Liver (tissue), 9 donors: ENCODE results near the gene MAP3K4. TPM values are rescaled to one million over a fixed set of nuclear protein-coding genes. Genes with fewer than 3 reads are reported as not detected.

Source experiments
- DNase-seq: peaks from one replicate; pipeline ENCODE4 v3.0.0-alpha.2; 2017; ENCODE audit warnings: low spot score
- H3K27ac ChIP-seq, 2 donors: one replicate each; pipeline ENCODE4 v1.7.0; 2013; ENCODE audit warnings: inconsistent platforms in 2 of 2, low read length in 2 of 2, control low read depth in 1 of 2, low read depth in 1 of 2, mild to moderate bottlenecking in 1 of 2
- H3K27me3 ChIP-seq, 4 donors: one replicate each; pipeline versions ENCODE4 v1.6.1 to v1.7.0; 2013; ENCODE audit warnings: low read length in 3 of 4, inconsistent platforms in 1 of 4, mild to moderate bottlenecking in 1 of 4, moderate library complexity in 1 of 4; ENCODE audit not compliant: control insufficient read depth in 4 of 4, insufficient read depth in 4 of 4
- H3K36me3 ChIP-seq, 4 donors: one replicate each; pipeline versions ENCODE4 v1.6.1 to v1.7.0; 2013; ENCODE audit warnings: low read length in 3 of 4, mild to moderate bottlenecking in 3 of 4, low read depth in 1 of 4, moderate library complexity in 1 of 4; ENCODE audit not compliant: control insufficient read depth in 4 of 4, insufficient read depth in 3 of 4
- H3K4me1 ChIP-seq, 4 donors: one replicate each; pipeline versions ENCODE4 v1.6.1 to v1.7.0; 2013; ENCODE audit warnings: low read length in 3 of 4, mild to moderate bottlenecking in 3 of 4, moderate library complexity in 1 of 4; ENCODE audit not compliant: control insufficient read depth in 4 of 4, insufficient read depth in 4 of 4
- H3K4me3 ChIP-seq, 3 donors: one replicate each; pipeline versions ENCODE4 v1.6.1 to v1.7.0; 2013; ENCODE audit warnings: low read length in 3 of 3, control low read depth in 1 of 3, low read depth in 1 of 3, mild to moderate bottlenecking in 1 of 3
- H3K9ac ChIP-seq, 2 donors: one replicate each; pipeline ENCODE4 v1.7.0; 2013; ENCODE audit warnings: low read length in 2 of 2, mild to moderate bottlenecking in 2 of 2, moderate library complexity in 2 of 2, control low read depth in 1 of 2, low read depth in 1 of 2
- H3K9me3 ChIP-seq, 4 donors: one replicate each; pipeline versions ENCODE4 v1.6.1 to v1.7.0; 2013; ENCODE audit warnings: low read length in 3 of 4; ENCODE audit not compliant: control insufficient read depth in 4 of 4
- CTCF ChIP-seq: fragments of 150-350 bp; IDR thresholded peaks from 2 replicates; pipeline ENCODE4 v1.5.1; 2017; ENCODE audit warnings: improper control_type of control experiment, low read depth, low read length; ENCODE audit not compliant: missing input control
- EGR1 ChIP-seq, 2 donors: IDR thresholded peaks; 2 replicates each; pipeline ENCODE4 v1.6.1; 2016 to 2018; ENCODE audit warnings: antibody characterized with exemption in 2 of 2, low read depth in 2 of 2
- FOXA1 ChIP-seq: IDR thresholded peaks from 2 replicates; pipeline ENCODE4 v1.6.1; 2016; ENCODE audit warnings: antibody characterized with exemption
- FOXA2 ChIP-seq: IDR thresholded peaks from 2 replicates; pipeline ENCODE4 v1.6.1; 2016; ENCODE audit warnings: antibody characterized with exemption
- GABPA ChIP-seq, 2 donors: IDR thresholded peaks in 1 of 2; conservative IDR thresholded peaks in 1 of 2; 2 replicates each; pipeline ENCODE4 v1.6.1; 2016; ENCODE audit warnings: antibody characterized with exemption in 2 of 2, mild to moderate bottlenecking in 1 of 2, moderate library complexity in 1 of 2
- HNF4A ChIP-seq, 2 donors: conservative IDR thresholded peaks; 2 replicates each; pipeline ENCODE4 v1.6.1; 2016; ENCODE audit warnings: antibody characterized with exemption in 2 of 2, mild to moderate bottlenecking in 2 of 2
- HNF4G ChIP-seq: IDR thresholded peaks from 2 replicates; pipeline ENCODE4 v1.6.1; 2016; ENCODE audit warnings: antibody characterized with exemption
- JUND ChIP-seq, 2 donors: IDR thresholded peaks; 2 replicates each; pipeline ENCODE4 v1.6.1; 2016; ENCODE audit warnings: antibody characterized with exemption in 2 of 2
- NR2F2 ChIP-seq: IDR thresholded peaks from 2 replicates; pipeline ENCODE4 v1.6.1; 2016; ENCODE audit warnings: antibody characterized with exemption
- RAD21 ChIP-seq, 2 donors: IDR thresholded peaks; 2 replicates each; pipeline ENCODE4 v1.6.1; 2016; ENCODE audit warnings: antibody characterized with exemption in 2 of 2, mild to moderate bottlenecking in 2 of 2
- REST ChIP-seq: IDR thresholded peaks from 2 replicates; pipeline ENCODE4 v1.6.1; 2016; ENCODE audit warnings: antibody characterized with exemption, mild to moderate bottlenecking
- RXRA ChIP-seq, 2 donors: IDR thresholded peaks; 2 replicates each; pipeline ENCODE4 v1.6.1; 2017 to 2018; ENCODE audit warnings: antibody characterized with exemption in 2 of 2, mild to moderate bottlenecking in 1 of 2
- SP1 ChIP-seq: IDR thresholded peaks from 2 replicates; pipeline ENCODE4 v1.6.1; 2018; ENCODE audit warnings: antibody characterized with exemption, mild to moderate bottlenecking
- TAF1 ChIP-seq: conservative IDR thresholded peaks from 2 replicates; pipeline ENCODE4 v1.6.1; 2016; ENCODE audit warnings: antibody characterized with exemption, mild to moderate bottlenecking
- YY1 ChIP-seq: IDR thresholded peaks from 2 replicates; pipeline ENCODE4 v1.6.1; 2016; ENCODE audit warnings: antibody characterized with exemption, mild to moderate bottlenecking
- ZBTB33 ChIP-seq: IDR thresholded peaks from 2 replicates; pipeline ENCODE4 v1.6.1; 2016; ENCODE audit warnings: antibody characterized with exemption
- WGBS: extraction: QIAGEN DNeasy Blood & Tissue Kit; methylation state at CpG from one replicate; pipeline ENCODE4 v1.1.7; 2013; 5-methylcytosine and 5-hydroxymethylcytosine counted together
- polyA plus RNA-seq, 2 donors: library from polyadenylated mRNA; stranded (reverse) in 1 of 2; unstranded in 1 of 2; fragments of 200-250 nt in 1 of 2; fragments of >200 nt in 1 of 2; fragmentation: Nextera tagmentation in 1 of 2; extraction: Ambion mirVana in 1 of 2; gene quantifications; one replicate each; pipeline versions ENCODE4 v1.2.1 to v1.2.3, GENCODE V29; 2013 to 2015
- total RNA-seq, 2 donors: library from RNA; depleted of rRNA; stranded (reverse); fragments of >200 nt; gene quantifications; one replicate each; pipeline ENCODE4 v1.2.3, GENCODE V29; 2014
- TF ChIP-seq, protein P1 (sequence below): IDR thresholded peaks from 2 replicates; pipeline ENCODE4 v1.6.1; 2016; ENCODE audit warnings: antibody characterized with exemption
- TF ChIP-seq, protein P2 (sequence below): IDR thresholded peaks from 2 replicates; pipeline ENCODE4 v1.6.1; 2016; ENCODE audit warnings: antibody characterized with exemption
- donor health status: healthy.
- donor health status: healthy.
- donor health status: healthy.
- donor health status: healthy.
- donor health status: healthy.

The MAP3K4 gene
- total and polyA plus RNA-seq, 4 donors: 4.3 to 20.0 (median 11.7) TPM

DNA sequence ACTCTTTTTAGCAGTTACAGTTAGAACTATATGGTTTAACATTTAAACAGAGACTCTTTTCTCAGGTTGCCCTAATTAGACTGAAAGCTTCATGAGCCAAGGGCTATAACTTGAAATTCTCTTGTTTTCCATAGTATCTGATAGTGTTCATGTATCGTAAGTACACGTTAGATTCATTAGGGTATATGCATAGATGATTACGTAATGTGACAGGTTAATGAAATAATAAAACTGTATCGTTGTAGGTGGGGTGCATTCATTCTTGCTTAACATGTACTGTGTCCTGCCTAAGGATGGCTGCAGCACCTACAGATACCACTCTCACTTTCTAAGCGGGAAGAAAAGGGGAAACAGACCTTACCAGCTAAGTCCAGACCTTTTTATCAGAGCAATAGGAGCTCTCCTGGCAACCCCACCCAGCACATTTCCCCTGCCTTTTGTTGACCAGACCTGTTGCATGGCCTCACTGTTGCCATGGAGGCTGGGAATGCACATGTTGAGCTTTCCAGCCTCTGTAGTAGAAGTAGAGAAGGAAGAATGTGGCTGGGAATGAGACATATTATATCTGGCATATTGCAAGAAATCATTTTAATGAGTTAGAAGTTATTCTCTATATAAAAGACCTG lies 83.0 kb downstream of the MAP3K4 start:
- no peaks in the 10 kb centered on the region for H3K9me3 ChIP-seq
- no peak for DNase-seq
- peaks cover 4 to 17% (median 14%) of the 10 kb centered on the region in 4 donors for H3K36me3 ChIP-seq
- H3K9ac ChIP-seq: no peak overlapping the region
- TF ChIP-seq REST (no peak), SP1 (no peak), NR2F2 (no peak), HNF4A (conservative IDR thresholded peaks at IDR 0.05) (no peak), YY1 (no peak), FOXA1 (no peak), GABPA (IDR thresholded peaks at IDR 0.05 in 1 of 2, conservative IDR thresholded peaks at IDR 0.05 in 1 of 2) (no peak), FOXA2 (no peak)
- TF ChIP-seq, protein P1, sequence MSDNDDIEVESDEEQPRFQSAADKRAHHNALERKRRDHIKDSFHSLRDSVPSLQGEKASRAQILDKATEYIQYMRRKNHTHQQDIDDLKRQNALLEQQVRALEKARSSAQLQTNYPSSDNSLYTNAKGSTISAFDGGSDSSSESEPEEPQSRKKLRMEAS: no peak
- TF ChIP-seq, protein P2, sequence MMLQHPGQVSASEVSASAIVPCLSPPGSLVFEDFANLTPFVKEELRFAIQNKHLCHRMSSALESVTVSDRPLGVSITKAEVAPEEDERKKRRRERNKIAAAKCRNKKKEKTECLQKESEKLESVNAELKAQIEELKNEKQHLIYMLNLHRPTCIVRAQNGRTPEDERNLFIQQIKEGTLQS: no peak
- H3K27ac ChIP-seq: no peak overlapping the region
- no peak overlapping the region for H3K4me3 ChIP-seq
- 97% methylated on average over 5 of the region's 5 CpGs for WGBS
- H3K4me1 ChIP-seq: no peaks in the 10 kb centered on the region
- H3K27me3 ChIP-seq: no peaks in the 10 kb centered on the region

DNA sequence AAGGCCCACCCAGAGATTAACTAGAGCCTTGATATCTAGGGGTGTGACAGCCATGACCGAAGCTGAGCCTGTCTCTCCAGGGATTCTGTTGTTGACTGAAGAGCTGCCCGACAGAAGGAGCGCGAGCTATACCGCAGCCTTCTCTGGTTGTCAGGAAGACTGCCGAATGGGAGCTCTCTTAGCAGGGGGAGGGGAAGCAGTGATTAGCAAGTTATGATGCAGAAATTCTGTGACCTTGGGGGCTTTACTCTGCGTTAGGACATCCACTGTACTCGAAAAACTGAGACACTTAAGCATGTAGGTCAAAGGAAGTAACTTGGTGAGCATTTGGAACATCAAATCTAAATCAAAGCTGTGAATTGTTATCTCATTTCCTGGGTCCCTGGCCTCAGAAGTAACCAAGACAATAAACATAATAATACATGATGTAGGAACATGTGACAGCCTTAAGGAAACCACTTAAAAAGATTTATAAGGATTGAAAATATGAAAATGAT lies 84.7 kb downstream of the MAP3K4 start:
- Histone ChIP-seq H3K4me1 (no peaks in the 10 kb centered on the region), H3K4me3 (no peak overlapping the region), H3K9ac (no peak overlapping the region), H3K27me3 (no peaks in the 10 kb centered on the region), H3K27ac (no peak overlapping the region), H3K9me3 (no peaks in the 10 kb centered on the region), H3K36me3 (peaks cover 8 to 24% (median 16%) of the 10 kb centered on the region in 4 donors)
- TF ChIP-seq HNF4A (conservative IDR thresholded peaks at IDR 0.05) (no peak), HNF4G (no peak), FOXA1 (no peak), YY1 (no peak), TAF1 (no peak), JUND (IDR thresholded peaks at IDR 0.05) (no peak), SP1 (no peak), FOXA2 (no peak), ZBTB33 (no peak), RAD21 (IDR thresholded peaks at IDR 0.05) (no peak), CTCF (no peak), REST (no peak), EGR1 (IDR thresholded peaks at IDR 0.05; ENCODE audit: low read depth in 2 of 2) (no peak), RXRA (IDR thresholded peaks at IDR 0.05) (no peak), NR2F2 (no peak), GABPA (IDR thresholded peaks at IDR 0.05 in 1 of 2, conservative IDR thresholded peaks at IDR 0.05 in 1 of 2) (no peak)
- TF ChIP-seq, protein P2: no peak
- TF ChIP-seq, protein P1: no peak
- no peak for DNase-seq
- WGBS: 89% methylated on average over 8 of the region's 8 CpGs
